Measurements from ENCODE around the gene TOR2A.

The TOR2A gene

DNA sequence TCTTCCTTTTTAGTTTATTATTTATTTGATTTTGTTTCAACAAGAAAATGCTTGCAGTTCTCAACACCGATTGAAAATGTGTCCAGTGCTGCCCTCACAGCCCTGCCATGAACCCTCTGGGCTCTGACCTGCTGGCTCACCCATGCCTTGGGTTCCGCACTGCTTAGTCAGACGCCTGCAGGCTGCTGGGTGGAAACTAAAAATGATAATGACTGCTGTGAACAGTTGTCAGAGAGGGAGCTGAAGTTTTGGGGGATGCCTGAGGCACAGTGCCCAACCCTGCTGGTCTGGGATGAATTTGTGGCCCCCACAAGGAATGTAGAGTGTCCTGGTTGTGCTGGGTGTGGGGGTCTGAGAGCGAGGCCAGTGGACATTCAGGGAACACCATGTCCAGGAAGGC lies 50.5 kb downstream of the TOR2A start:
- TF ChIP-seq, protein P1, sequence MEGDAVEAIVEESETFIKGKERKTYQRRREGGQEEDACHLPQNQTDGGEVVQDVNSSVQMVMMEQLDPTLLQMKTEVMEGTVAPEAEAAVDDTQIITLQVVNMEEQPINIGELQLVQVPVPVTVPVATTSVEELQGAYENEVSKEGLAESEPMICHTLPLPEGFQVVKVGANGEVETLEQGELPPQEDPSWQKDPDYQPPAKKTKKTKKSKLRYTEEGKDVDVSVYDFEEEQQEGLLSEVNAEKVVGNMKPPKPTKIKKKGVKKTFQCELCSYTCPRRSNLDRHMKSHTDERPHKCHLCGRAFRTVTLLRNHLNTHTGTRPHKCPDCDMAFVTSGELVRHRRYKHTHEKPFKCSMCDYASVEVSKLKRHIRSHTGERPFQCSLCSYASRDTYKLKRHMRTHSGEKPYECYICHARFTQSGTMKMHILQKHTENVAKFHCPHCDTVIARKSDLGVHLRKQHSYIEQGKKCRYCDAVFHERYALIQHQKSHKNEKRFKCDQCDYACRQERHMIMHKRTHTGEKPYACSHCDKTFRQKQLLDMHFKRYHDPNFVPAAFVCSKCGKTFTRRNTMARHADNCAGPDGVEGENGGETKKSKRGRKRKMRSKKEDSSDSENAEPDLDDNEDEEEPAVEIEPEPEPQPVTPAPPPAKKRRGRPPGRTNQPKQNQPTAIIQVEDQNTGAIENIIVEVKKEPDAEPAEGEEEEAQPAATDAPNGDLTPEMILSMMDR (IDR thresholded peaks at IDR 0.05) = no peak

DNA sequence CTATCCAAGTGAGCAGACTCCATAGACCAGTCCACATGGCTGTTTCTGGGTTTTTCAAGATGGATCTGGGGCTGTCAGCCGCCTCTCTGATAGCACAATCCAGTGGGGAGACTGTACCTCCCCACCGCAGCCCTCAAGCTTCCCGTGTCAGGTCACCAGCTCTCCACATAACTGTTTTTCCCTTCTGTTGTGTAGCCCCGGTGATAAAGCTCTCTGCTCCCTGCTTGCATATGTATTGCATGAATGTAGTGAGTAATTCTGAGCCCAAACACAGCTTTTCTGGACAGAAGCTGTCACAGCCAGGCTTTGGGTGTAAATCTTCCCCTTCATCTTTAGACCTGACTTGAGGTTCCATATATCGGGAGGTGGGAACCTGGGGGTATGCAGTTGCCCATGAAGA lies 51.4 kb downstream of the TOR2A start:
- TF ChIP-seq, protein P1 (IDR thresholded peaks at IDR 0.05) = no peak

- TF ChIP-seq, protein P1 (IDR thresholded peaks at IDR 0.05) = no peak
Measured at GRCh38 chr9:127682351-127683136, 52.5 kb downstream of the TOR2A start.
